GM12892 (cell line): Measurements from ENCODE around the gene INSYN2B.

ENCODE experiments used
- POLR2A ChIP-seq: IDR thresholded peaks from 2 replicates; pipeline ENCODE4 v1.6.1; 2011; ENCODE audit warnings: low read depth, low read length, control low read depth
- POLR2AphosphoS5 ChIP-seq: IDR thresholded peaks from 2 replicates; pipeline ENCODE4 v1.6.1; 2011; ENCODE audit warnings: low read depth, low read length, control low read depth

DNA sequence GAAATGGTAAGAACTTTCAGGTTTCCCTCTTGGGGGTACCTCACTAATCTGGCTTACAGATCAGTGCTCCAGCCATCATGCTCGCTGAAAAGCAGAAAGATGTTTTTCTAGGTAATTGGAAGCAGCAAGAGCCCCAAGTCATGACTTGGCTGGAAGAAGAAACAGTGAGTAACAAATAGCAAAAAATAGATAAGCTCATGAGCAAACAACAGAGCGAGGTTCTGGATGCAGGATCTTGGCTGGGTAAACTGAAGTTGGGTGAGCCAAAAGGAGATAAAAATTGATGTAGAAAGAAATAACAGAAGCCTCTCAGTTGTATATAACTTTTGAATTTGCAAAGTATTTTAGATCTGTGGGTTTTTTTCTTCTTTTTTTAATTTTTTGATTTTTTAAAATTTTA lies 110.1 kb downstream of the INSYN2B start:
- TF ChIP-seq POLR2AphosphoS5: no peak
- no peak for TF ChIP-seq POLR2A
